ENCODE results near the gene NEK1. TPM values are rescaled to one million over a fixed set of nuclear protein-coding genes. Genes with fewer than 3 reads are reported as not detected.

NEK1 gene
- total RNA-seq, 1 donor from 2014 or later, result 15.5 TPM

GRCh38 chr4:169620880-169621248, 8.5 kb upstream of the NEK1 start:
- peak overlapping the region; percentile 76 for H3K4me3 ChIP-seq
- H3K27ac ChIP-seq (replicated peaks), result peak overlapping the region; percentile 96
- H3K36me3 ChIP-seq, result no peaks in the 10 kb centered on the region
- intact Hi-C loops (cut with micrococcal nuclease), result loop anchor here (5.0 kb wide), 1 partner anchor 36 kb away; no protein-coding TSS in a partner anchor
- DNase-seq, result no peak
- no peaks in the 10 kb centered on the region for H3K9me3 ChIP-seq (replicated peaks)
- H3K27me3 ChIP-seq (ENCODE audit: low read depth), result no peaks in the 10 kb centered on the region
- no peak for TF ChIP-seq CTCF (IDR thresholded peaks at IDR 0.05; ENCODE audit: borderline replicate concordance)
- peaks cover 55% of the 10 kb centered on the region for H3K4me1 ChIP-seq

- DNase-seq, result peak; percentile 98
- Histone ChIP-seq H3K36me3 (no peaks in the 10 kb centered on the region), H3K27me3 (ENCODE audit: low read depth) (no peaks in the 10 kb centered on the region), H3K4me3 (peak within 1 kb of the TSS; percentile 76), H3K9me3 (replicated peaks) (no peaks in the 10 kb centered on the region), H3K4me1 (peaks cover 49% of the 10 kb centered on the region), H3K27ac (replicated peaks) (peak within 1 kb of the TSS; percentile 96)
- no peak for TF ChIP-seq CTCF (IDR thresholded peaks at IDR 0.05; ENCODE audit: borderline replicate concordance)
- intact Hi-C loops (cut with micrococcal nuclease), result loop anchor here (5.0 to 10.0 kb wide), 2 partner anchors 37 to 405 kb away; partner anchors contain the start of gene MFAP3L
These were observed 7.8 kb upstream of the NEK1 start, which contains the start of gene CLCN3 for GRCh38 chr4:169619958-169620879. CLCN3 (plus strand) TSS chr4:169620578; CDS start chr4:169635929, 15,351 bp downstream.

- TF ChIP-seq CTCF (IDR thresholded peaks at IDR 0.05; ENCODE audit: borderline replicate concordance), result peak; percentile 72
- no peaks in the 10 kb centered on the region for H3K36me3 ChIP-seq
- no peak for DNase-seq
- no peaks in the 10 kb centered on the region for H3K27me3 ChIP-seq (ENCODE audit: low read depth)
- peak overlapping the region; percentile 96 for H3K27ac ChIP-seq (replicated peaks)
- intact Hi-C loops (cut with micrococcal nuclease), result loop anchor here (10.0 kb wide), 1 partner anchor 405 kb away; the partner anchor contains the start of gene MFAP3L
- H3K4me3 ChIP-seq, result peak overlapping the region; percentile 76
- no peaks in the 10 kb centered on the region for H3K9me3 ChIP-seq (replicated peaks)
- H3K4me1 ChIP-seq, result peaks cover 42% of the 10 kb centered on the region
These were observed 7.2 kb upstream of the NEK1 start for GRCh38 chr4:169619518-169619957.

- Histone ChIP-seq H3K27me3 (ENCODE audit: low read depth) (no peaks in the 10 kb centered on the region), H3K9me3 (replicated peaks) (no peaks in the 10 kb centered on the region), H3K4me1 (peaks cover 39% of the 10 kb centered on the region), H3K4me3 (peak overlapping the region; percentile 76), H3K36me3 (no peaks in the 10 kb centered on the region), H3K27ac (replicated peaks) (peak overlapping the region; percentile 96)
- no peak for TF ChIP-seq CTCF (IDR thresholded peaks at IDR 0.05; ENCODE audit: borderline replicate concordance)
- DNase-seq, result no peak
- intact Hi-C loops (cut with micrococcal nuclease), result loop anchor here (10.0 kb wide), 1 partner anchor 406 kb away; the partner anchor contains the start of gene MFAP3L
These were observed 6.6 kb upstream of the NEK1 start for GRCh38 chr4:169618986-169619385.

- Histone ChIP-seq H3K4me3 (no peak overlapping the region), H3K4me1 (peaks cover 42% of the 10 kb centered on the region), H3K27me3 (ENCODE audit: low read depth) (no peaks in the 10 kb centered on the region), H3K9me3 (replicated peaks) (no peaks in the 10 kb centered on the region), H3K36me3 (no peaks in the 10 kb centered on the region), H3K27ac (replicated peaks) (no peak overlapping the region)
- no peak for TF ChIP-seq CTCF (IDR thresholded peaks at IDR 0.05; ENCODE audit: borderline replicate concordance)
- DNase-seq, result no peak
- intact Hi-C loops (cut with micrococcal nuclease), result loop anchor here (10.0 kb wide), 1 partner anchor 407 kb away; the partner anchor contains the start of gene MFAP3L
These were observed 5.9 kb upstream of the NEK1 start for GRCh38 chr4:169618286-169618685.

Measured in left ventricle myocardium inferior (tissue), 1 donor.